Sigmoid colon (tissue), 4 donors: ENCODE results near the gene ANK2.

Source experiments
- CTCF ChIP-seq, 4 experiments: fragments of 450-650 bp in 3 of 4; fragments of 200-600 bp in 1 of 4; IDR thresholded peaks; one replicate each; pipeline ENCODE4 v1.5.1; 2016 to 2019; ENCODE audit warnings: antibody characterized with exemption in 4 of 4, mild to moderate bottlenecking in 3 of 4, moderate library complexity in 2 of 4
- EP300 ChIP-seq, 4 donors: sonication (generic); formaldehyde crosslinking; IDR thresholded peaks; one replicate each; pipeline ENCODE4 v1.6.1; 2017; ENCODE audit warnings: antibody characterized with exemption in 4 of 4
- POLR2A ChIP-seq, 2 donors: fragments of 450-650 bp; IDR thresholded peaks; one replicate each; pipeline ENCODE4 v1.6.1; 2016; ENCODE audit warnings: antibody characterized with exemption in 2 of 2, mild to moderate bottlenecking in 2 of 2, moderate library complexity in 2 of 2
- POLR2AphosphoS5 ChIP-seq, 4 donors: sonication (generic); formaldehyde crosslinking; IDR thresholded peaks; one replicate each; pipeline ENCODE4 v1.6.1; 2017; ENCODE audit warnings: antibody characterized with exemption in 4 of 4

DNA sequence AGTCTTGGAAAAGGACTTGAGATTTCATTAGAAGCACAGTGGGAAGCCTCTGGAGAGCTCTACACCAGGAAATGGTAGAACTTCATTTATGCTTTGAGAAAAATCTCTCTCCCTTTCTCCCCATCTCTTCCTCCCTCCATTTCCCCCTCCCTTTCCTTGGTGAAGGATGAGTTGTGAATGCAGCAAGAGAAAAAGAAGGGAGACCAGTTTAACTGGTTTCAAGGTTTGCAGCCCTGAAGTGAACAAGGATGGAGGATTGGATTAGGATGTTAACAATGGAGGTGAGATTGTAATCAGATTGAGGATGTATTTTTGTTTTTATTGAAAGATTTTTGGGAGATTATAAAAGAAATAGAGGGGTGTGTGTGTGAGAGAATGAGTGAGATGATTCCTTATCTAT, 99.5 kb downstream of the ANK2 start:
- TF ChIP-seq CTCF (IDR thresholded peaks at IDR 0.05) (no peak), POLR2A (IDR thresholded peaks at IDR 0.05) (no peak), EP300 (IDR thresholded peaks at IDR 0.05) (no peak), POLR2AphosphoS5 (IDR thresholded peaks at IDR 0.05) (no peak)
